HG02970 (cell line): ENCODE data around the gene BMPER.

Source experiments
- ATAC-seq: cut with Tn5 transposase; IDR thresholded peaks from one replicate; pipeline ENCODE4 v1.9.1; 2021; ENCODE audit warnings: mild to moderate bottlenecking, moderate library complexity, moderate number of reproducible peaks; ENCODE audit not compliant: unreplicated experiment, low FRiP score

BMPER gene

DNA sequence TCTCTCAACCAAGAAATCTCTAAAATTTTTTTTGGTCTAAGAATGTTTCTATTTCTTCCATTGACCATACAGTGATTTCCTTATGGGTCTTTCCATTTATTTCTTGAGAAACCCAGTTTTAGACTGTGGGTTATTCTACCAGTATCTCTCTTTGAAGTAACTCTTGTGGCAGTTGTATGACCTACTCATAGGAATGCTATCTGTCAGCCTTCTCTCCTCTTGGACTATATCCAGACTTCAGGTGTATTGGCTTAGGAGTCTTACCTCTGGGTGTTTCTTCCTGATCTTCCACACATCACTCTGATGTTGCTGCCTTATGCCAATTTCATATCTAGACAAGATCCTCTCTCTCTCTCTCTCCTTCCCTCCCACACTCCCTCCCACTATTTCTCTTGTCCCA lies 178.1 kb downstream of the BMPER start:
- no peak for ATAC-seq

DNA sequence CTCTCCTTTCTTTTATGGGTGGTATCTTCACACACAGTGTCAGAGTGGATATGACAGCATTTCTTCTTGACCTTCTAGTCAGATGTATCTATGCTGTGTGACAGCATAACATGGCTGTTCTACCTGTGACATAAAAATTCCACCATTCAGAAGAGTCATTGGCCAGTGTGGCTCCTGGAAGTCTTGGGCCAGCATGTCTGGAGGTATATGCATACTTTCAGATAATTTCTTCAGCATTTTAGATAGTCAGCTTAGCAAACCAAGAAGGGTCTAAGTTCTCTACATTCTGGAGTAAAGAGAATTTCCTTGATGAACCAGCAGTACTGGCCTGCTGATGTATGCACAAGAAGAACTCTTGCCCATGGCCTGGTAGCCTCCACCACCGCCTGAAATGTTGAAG lies 179.3 kb downstream of the BMPER start:
- no peak for ATAC-seq

DNA sequence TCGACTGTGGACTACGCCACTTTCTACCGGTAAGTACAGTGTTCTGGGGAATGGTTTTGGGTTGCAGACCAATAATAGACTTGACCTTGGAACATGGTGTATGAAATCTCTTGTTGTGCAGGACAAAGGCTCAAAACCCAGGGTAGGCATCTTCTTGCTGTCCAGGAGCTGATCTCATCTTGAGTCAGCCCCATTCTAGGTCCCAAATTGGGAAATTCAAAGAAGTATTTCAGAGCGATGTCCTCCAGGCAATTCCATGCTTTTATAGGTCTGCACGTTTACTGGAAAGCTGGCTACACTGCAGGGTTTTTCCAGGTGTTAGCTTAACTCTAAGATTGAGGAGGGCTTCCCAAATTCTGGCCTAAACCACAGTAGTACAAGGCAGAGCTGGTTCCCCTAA lies 180.7 kb downstream of the BMPER start:
- ATAC-seq: no peak

DNA sequence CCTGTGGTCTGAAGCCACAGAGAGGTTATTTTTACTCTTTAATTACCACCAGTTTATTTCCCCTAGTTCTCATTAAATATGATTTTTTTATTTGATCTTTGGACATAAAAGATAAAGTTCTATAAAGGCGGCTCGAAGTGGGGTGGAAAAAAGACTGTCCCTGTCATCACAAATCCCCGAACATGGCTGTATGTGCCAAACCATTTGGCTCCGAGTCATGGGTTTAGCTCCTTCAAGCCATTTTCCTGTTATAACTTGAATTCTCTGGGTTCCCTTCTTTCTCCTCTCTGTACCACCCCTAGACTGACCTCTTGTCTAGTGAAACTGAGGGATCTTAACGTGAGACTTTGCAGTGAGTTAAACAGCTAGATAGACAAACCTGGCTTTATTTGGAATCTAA lies 181.6 kb downstream of the BMPER start:
- ATAC-seq: no peak

DNA sequence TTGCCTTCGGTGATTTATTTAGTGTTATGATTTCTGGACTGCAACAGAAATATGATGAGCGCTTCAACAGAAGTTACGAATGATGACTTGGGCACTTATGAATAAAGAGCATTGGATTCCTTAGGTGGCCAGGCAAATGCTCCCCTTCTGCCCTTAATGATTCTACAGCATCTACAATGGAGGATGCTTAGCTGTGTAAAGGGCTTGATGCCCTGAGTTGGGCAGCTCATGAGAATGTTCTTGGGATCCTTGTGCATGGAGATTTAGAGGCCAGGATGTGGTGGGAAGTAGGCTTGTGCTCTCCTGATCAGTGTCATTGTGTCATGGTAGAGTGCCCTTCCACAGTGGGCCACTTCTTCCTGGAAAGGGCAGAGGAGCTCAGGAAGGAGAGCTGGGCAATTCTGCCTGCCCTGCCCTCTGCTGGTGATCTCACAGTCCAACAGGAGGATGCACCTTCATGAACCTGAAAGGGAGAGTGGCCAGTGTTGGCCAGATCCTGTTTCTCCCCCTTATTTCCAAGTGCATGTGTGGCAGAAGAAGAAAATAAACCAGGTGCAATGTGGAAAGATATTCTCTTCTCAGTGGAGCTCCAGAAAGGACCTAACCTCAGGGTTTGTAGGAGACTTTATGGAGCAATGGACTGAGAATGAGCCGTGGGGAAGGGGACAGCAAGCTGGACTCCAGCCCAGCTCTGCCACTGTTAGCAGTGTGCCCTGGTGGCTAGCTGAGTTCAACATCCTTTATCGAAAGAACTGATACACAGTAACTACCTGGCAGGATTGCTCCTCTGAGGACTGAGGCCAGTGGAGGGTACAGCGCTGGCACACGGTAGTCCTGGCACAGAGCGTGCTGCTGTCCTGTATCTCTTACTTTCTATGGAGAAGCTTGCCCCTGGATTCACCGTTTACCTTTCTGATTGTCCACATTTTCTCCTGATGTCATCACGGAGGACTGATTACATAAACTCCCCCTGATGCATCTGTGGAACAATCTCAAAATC lies 182.9 kb downstream of the BMPER start:
- no peak for ATAC-seq

DNA sequence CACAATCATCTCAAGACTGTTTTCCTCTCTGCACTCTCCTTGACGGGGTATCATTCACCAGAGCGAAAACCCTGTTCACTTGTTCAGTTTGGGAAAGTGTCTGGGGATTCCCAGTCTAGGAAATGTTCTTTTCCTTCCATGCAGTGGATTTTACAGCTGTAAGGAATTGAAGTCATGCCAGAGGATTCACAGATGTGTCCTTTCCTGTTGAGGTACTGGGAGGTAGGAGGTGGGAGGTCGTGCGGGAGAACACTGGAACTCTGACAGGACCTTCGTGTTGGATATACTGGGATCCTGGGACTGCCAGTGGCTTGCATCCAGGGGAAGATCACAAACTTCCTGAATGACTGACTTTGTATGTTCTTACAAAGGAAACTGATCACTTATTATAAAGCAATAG lies 185.5 kb downstream of the BMPER start:
- no peak for ATAC-seq

DNA sequence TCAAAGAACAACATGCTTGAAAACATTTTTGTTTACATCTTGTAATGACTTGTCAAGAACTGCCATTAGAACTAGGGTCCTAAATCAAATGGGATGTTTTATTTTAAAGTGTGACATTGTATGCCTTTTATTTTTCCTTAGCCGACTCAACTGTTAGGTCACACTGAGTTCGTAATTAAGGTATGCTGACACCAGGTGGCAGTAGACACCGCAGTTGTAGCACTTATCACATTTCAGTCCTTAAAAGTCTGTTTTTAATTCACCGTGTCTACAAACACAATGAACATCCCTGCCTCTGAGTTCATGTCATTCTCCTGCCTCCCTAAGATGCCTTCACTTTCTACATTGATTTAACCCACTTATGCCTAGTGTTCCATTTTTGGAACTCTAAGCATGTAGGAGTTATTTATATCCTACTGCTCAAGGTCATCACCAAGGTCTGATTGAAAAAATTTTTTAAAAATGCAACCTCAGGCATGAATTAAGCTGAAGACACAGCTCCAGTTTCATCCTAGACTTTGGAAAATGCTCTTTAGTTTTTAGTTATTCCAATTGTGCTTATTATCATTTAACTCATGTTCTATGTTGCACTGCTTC lies 186.1 kb downstream of the BMPER start:
- ATAC-seq: no peak

DNA sequence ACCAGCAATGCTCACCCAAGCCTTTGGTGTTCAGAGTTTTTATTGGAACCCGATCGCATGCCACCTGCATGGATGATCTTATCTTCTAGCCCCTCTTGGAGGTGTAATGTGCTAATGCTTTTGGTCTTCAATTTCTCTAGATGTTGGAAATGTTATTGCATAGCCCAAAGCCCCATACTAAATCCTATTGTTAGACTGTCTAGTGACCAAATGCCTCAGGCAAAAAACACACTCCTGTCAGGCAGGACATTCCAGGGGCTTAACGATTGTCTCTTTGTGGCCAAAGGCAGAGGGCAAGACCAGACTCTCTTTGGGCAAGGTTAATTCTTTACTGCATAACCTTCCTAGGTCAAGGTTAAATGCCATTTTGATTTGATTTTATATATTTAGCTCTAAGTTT lies 187.9 kb downstream of the BMPER start:
- ATAC-seq: no peak

DNA sequence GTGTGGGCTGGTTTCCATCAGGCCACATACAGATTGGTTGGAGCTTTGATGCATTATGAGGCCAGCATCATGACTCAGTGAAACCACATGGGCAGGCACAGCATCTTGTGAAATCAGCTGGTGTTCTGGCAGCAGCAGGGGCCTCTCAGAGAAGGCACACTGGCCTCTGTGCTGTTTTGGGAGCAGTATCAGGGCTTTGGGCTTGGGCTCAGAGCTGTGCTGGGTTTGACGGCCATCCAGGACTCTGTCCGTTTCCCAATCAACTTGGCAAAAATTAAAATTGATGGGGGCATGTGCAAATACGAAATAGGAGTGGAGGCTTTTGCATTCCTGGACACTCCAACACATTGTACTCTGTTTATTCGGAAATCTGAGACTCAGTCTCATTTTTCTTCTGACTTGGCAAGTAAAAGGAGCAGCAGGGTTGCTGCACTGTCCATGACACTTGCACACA lies 190.9 kb downstream of the BMPER start:
- no peak for ATAC-seq

DNA sequence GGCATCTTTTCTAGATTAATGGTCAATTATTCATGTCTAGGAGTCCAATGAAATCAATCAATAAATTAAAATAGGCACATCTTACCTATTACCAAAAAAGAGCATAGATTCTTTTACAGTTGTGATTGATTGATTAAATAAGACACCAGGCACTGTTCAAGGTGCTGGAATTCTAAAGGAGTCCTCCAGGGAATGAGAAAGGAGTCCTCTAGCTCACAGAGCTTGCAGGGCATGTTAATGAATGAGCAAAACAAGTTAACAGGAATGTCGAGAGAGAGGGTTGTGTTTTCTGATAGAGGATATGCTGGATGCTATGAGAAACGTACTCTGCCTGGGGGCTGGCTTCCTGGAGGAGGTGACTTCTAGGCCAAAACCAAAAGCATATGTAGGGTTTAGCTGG lies 191.4 kb downstream of the BMPER start:
- ATAC-seq: no peak

DNA sequence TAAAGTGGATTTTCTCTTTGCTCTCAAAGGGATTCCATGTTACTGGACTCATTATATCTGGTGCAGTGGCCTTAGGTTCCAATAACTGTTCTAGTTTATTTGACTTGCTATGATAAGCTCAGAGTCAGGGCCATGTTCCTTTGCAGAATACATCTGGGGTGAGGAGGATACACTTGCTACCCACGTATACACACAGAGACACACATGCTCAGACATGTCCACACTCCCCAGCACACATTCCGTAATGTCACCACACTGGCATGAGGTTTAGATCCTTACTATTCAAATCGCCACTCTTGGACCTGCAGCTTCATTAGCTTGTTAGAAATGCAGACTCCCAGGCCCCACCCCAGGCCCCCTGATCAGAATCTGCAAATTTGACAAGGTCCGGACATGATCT lies 195.3 kb downstream of the BMPER start:
- no peak for ATAC-seq

DNA sequence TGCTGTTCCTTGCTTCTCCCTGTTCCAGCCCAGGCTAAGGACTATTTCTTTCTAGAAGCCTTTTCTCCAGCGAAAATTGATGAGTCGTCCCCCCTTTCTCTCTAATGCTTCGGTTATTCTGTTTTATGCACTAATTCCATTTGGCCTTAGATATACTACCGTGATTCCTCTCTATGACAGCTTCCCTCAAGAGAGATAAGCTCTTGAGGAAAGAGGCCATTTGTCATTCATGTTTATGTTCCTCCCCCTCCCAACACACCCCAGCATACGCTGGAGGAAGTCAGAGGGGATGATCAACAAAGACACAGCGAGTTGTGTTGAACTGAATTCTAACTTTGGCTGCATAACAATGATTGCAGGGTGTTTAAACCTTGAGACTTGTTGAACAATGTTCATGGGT lies 198.8 kb downstream of the BMPER start:
- no peak for ATAC-seq

DNA sequence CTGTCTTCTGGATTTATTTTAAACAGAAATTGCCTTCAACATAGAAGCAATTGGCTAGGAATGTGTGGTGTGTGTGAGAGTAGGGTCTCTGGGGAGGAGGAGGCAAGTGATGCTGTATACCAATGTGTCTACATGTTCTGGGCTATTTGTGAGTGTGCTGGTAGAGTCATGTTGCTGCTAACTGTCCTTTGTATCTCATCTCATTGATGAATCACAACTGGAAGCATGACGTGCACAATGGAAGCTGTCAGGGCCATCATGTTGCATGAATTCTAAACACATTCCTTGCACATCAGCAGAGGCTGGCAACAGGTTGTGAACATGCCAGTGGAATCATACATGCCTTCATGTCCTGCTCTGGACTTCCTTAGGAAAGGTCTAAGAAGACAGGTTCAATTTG lies 199.7 kb downstream of the BMPER start:
- ATAC-seq: no peak

DNA sequence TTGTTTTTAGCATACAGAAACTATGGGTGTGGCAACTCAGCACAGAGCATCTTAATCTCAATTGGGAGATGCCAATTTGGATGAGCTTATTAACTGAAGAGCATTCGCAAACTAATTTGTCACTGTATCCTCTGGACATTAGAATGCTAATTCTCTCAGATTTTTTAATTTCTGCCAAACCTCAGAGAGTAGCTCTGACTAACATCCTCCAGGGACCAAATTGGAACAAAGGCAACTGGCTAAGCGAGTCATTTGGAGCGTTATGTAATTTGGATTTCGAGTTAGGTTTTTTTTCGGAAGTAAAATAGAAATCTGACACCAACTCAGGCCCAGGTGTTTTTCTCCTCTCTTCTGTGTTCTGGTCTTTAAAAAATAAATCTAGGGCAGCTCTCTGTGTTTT lies 201.9 kb downstream of the BMPER start:
- no peak for ATAC-seq

DNA sequence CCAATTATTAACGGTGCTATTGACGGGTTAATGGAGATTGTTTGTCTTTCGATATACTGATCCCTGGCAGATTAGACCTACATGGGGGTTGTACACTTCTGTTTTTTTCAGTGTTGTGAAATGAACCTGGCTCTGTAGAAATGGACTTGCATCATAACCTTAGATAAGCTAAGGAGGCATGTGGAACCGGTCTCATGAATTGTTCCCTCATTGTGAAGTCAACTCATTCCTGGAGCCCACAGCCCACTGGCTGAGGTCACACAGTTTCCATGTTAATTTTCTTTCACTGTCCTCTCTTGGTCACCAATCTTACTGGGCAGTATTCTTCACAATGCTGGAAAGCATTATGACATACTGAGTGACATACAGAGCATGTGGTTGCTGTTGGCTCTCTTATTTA lies 202.8 kb downstream of the BMPER start:
- no peak for ATAC-seq

DNA sequence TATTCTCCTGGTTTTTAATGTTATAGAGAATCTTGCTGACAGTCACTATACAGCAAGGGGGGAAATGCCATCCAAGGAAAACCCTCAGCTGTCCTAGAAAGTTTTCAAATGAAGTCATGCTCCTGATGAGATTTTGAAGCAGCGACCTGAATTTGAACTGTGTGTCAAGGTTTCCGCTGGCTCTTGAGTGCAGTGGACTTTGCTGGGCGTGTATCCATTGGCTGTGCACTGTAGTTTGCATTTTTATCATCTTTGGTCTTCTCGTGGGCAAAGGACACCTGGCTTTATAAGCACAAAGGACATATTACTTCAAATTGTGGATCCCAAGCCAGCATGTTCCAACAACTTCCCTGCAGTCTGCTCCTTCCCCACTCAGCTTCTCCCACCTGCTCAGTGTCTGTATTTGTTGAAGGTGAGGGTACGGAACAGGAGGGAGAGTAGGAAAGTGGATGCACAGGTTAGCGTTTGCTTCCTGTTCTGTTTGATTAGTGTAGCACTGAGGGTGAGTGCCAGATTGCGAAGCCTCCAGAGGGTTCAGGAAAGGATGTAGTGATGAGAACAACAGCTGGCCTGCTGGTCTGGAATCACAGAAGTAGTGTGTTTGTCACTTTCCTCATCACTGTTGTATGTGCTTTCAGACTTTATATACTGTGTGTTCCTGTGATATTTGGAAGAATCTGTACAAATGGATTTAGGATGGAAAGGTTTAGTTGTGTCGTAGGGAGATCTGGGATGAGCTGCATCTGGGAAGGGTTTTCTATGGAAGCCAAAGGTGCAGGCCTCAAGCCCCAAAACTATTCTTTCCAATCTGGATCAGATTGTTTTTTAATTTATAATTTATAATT lies 204.8 kb downstream of the BMPER start:
- ATAC-seq: no peak

DNA sequence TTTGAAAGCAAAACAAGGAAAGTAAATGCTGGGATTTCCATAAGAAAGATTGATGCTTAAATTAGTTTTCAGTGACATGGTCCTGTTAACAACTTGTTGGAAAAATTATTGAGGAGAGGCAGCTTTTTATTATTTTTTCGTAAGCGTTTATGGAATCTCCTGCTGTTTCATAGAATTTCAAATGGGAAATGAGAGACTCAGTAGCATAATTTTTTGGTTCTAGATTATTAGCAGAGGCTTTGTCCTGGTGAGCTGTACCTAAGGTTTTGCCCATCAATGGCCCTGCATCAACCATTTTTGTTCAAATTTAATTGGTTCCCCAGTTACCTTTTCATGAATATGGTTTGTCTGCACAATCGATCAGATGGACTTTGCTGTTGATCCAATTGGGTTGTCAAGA lies 205.7 kb downstream of the BMPER start:
- ATAC-seq: no peak

DNA sequence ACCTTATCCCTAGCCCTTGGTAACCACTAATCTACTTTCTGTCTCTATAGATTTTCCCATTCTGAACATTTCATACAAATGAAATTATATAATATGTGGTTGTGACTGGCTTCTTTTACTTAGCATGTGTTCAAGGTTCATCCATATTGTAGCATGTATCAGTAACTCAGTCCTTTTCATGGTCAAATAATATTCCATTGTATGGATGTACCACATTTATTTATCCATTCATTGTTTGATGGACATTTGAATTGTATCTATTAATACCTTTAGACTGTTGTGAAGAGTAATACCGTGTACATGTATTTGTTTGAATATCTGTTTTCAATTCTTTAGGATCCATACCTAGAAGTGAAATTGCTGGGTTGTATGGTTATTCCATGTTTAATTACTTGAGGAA lies 210.2 kb downstream of the BMPER start:
- ATAC-seq: no peak

DNA sequence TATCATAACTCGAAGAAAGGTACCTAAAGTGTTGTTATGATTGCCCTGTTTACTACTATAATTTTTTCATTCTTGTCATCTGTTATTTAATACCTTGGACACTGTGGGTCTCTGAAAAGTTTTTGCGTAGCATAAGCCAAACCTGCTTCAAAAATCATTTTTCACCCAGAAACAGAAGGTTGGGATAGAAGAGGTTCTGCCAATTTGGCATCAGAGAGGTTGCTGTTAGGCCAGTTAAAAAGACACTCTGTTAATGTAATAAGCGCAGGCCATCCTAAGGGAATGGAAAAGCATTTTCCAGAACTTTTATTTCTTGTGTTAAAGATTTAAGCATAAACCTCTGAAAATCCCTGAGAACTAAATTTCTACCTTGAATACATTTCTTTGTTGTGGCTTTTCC lies 212.2 kb downstream of the BMPER start:
- no peak for ATAC-seq

DNA sequence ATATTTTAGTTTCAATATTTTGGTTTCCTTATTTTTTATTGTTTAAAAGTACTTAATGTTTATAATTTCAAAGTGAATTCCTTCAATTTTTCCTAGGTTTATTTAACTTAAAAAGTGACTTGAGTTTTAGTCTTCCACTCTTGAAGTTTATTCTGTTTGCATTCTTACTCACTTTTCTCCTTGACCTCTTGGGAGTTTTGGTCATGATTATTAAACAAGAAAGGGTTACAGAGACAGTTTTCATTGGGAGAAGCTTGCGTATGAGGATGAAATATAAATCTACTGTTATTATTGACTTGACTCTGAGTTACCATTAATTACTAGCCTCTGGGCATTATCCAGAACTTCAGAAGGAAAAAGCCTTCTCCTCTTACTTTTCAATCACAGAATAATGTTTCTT lies 216.0 kb downstream of the BMPER start:
- ATAC-seq: no peak

DNA sequence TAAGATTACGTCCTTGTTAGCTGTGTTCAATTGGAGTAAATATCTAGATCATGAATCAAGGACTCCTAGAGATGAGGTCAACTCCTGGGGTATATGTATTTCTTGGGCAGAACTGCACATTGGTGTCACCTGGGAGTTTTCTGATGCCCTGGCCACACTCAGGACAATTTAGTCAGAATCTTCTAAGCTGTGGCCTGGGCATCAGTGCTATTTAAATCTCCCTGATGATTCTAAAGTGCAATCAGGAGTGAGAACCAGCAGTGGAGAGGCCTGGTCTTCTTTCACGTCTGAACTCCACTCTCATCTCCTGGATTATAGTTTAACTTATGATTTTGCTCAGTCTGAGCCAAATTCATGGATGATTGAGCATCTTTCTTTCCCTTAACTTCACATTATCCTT lies 218.0 kb downstream of the BMPER start:
- no peak for ATAC-seq
